K562 (cell line): ENCODE measurements around the gene XPR1. TPM values are rescaled to one million over a fixed set of nuclear protein-coding genes. Genes with fewer than 3 reads are reported as not detected.

Experiments
- ATAC-seq: fragments of 200-7000 bp; cut with Tn5 transposase; 3 replicates; pipeline ENCODE4 v1.9.1; 2020; ENCODE audit warnings: moderate library complexity
- BruUV-seq: library from RNA; stranded (reverse); fragments of 400-500 nt; replicated peaks from 2 replicates; lab custom pipeline; 2021; lab: Mats Ljungman, UMichigan
- CTCF ChIA-PET: fragments of 300-600 bp; formaldehyde crosslinking; extraction: SDS; loops from one replicate; lab custom pipeline; 2021; ENCODE audit warnings: low intra/inter-chr PET ratio; lab: Yijun Ruan, JAX
- POLR2A ChIA-PET: fragments of 300-600, 350-650 bp; sonication (Branson Sonifier 250); formaldehyde crosslinking; extraction: SDS; loops from one replicate; lab custom pipeline; 2021; ENCODE audit warnings: antibody characterized with exemption, inconsistent platforms; lab: Yijun Ruan, JAX
- DNase-seq, 4 experiments: peaks; one replicate each; pipeline versions ENCODE4 v3.0.0 to v3.0.0-alpha.2; 2011 to 2018; ENCODE audit warnings: low spot score in 3 of 4, mixed read lengths in 3 of 4; ENCODE audit errors: extremely low read depth in 1 of 4
- FAIRE-seq: peaks from 2 replicates; lab custom pipeline; 2011; peaks lifted over from hg19 to GRCh38; lab: Jason Lieb, UNC
- H2AFZ ChIP-seq: 2 replicates; pipeline ENCODE4 v1.6.0; 2011; ENCODE audit warnings: low read depth, low read length, control low read depth, inconsistent platforms
- H3K27ac ChIP-seq: fragments of 200-600 bp; 3 replicates; pipeline ENCODE4 v1.8.0; 2011; ENCODE audit warnings: low read depth, mild to moderate bottlenecking, control low read depth, inconsistent platforms, low read length, moderate library complexity, mixed read lengths; ENCODE audit errors: extremely low read depth
- H3K27me3 ChIP-seq, 2 experiments: fragments of 300-600 bp in 1 of 2; 2 replicates in 1 of 2; 3 replicates in 1 of 2; pipeline versions ENCODE4 v1.6.0 to v1.8.0; 2011; ENCODE audit warnings: inconsistent platforms in 2 of 2, low read length in 2 of 2, mild to moderate bottlenecking in 1 of 2, mixed read lengths in 1 of 2, moderate library complexity in 1 of 2; ENCODE audit not compliant: control insufficient read depth in 2 of 2, insufficient read depth in 2 of 2
- H3K36me3 ChIP-seq: fragments of 300-600 bp; 3 replicates; pipeline ENCODE4 v1.8.0; 2011; ENCODE audit warnings: mild to moderate bottlenecking, low read length, inconsistent platforms; ENCODE audit not compliant: control insufficient read depth, insufficient read depth
- H3K4me1 ChIP-seq, 2 experiments: fragments of 200-600 bp in 1 of 2; replicated peaks in 1 of 2; 2 replicates in 1 of 2; 3 replicates in 1 of 2; pipeline versions ENCODE4 v1.5.1 to v1.8.0; 2011; ENCODE audit warnings: inconsistent platforms in 2 of 2, low read length in 2 of 2, mild to moderate bottlenecking in 1 of 2, mixed read lengths in 1 of 2, moderate library complexity in 1 of 2; ENCODE audit not compliant: control insufficient read depth in 2 of 2, insufficient read depth in 2 of 2
- H3K4me2 ChIP-seq: 2 replicates; pipeline ENCODE4 v1.6.1; 2011; ENCODE audit warnings: low read length, control low read depth, inconsistent platforms, mixed read lengths; ENCODE audit not compliant: insufficient read depth
- H3K4me3 ChIP-seq: fragments of 200-600 bp; sonication (generic), shearing (Covaris generic); 2 replicates; pipeline ENCODE4 v1.5.1; 2016; ENCODE audit warnings: control low read depth, inconsistent platforms
- H3K79me2 ChIP-seq: fragments of 200-600 bp; 3 replicates; pipeline ENCODE4 v1.8.0; 2011; ENCODE audit warnings: low read length, inconsistent platforms; ENCODE audit not compliant: control insufficient read depth, insufficient read depth
- H3K9ac ChIP-seq, 2 experiments: 2 replicates each; pipeline versions ENCODE4 v1.6.0 to v1.6.1; 2011; ENCODE audit warnings: low read depth in 2 of 2, low read length in 2 of 2, control low read depth in 1 of 2, inconsistent platforms in 1 of 2, mild to moderate bottlenecking in 1 of 2, mixed read lengths in 1 of 2; ENCODE audit not compliant: insufficient read depth in 1 of 2
- H3K9me1 ChIP-seq: one replicate; pipeline ENCODE4 v1.6.0; 2011; ENCODE audit warnings: inconsistent platforms, mild to moderate bottlenecking, low read length, moderate library complexity; ENCODE audit not compliant: control insufficient read depth, insufficient read depth
- H3K9me3 ChIP-seq: replicated peaks from 2 replicates; pipeline ENCODE4 v1.5.1; 2011; ENCODE audit warnings: low read depth, low read length, inconsistent platforms; ENCODE audit not compliant: control insufficient read depth, insufficient read depth
- H4K20me1 ChIP-seq: replicated peaks from 2 replicates; pipeline ENCODE4 v1.6.1; 2011; ENCODE audit warnings: low read length, inconsistent platforms, mixed read lengths; ENCODE audit not compliant: control insufficient read depth, insufficient read depth
- ADNP ChIP-seq: fragments of 200-800 bp; sonication (Bioruptor generic); IDR thresholded peaks from 2 replicates; pipeline ENCODE4 v1.6.1; 2016; ENCODE audit warnings: missing genetic modification characterization, missing compliant biosample characterization
- BCOR ChIP-seq: fragments of 450-650 bp; IDR thresholded peaks from 2 replicates; pipeline ENCODE4 v1.6.1; 2016
- CTCF ChIP-seq, 3 experiments: IDR thresholded peaks in 2 of 3; conservative IDR thresholded peaks in 1 of 3; 2 replicates each; pipeline ENCODE4 v1.5.1; 2011 to 2012; ENCODE audit warnings: low read length in 3 of 3, mild to moderate bottlenecking in 3 of 3, control low read depth in 2 of 3, improper control_type of control experiment in 1 of 3, inconsistent platforms in 1 of 3, low read depth in 1 of 3, mixed read lengths in 1 of 3, moderate library complexity in 1 of 3; ENCODE audit not compliant: insufficient read depth in 2 of 3
- E2F6 ChIP-seq, 2 experiments: IDR thresholded peaks; 2 replicates each; pipeline ENCODE4 v1.6.1; 2011; ENCODE audit warnings: borderline replicate concordance in 1 of 2, control low read depth in 1 of 2, low read depth in 1 of 2, low read length in 1 of 2, mild to moderate bottlenecking in 1 of 2, mixed read lengths in 1 of 2, moderate library complexity in 1 of 2; ENCODE audit not compliant: insufficient read depth in 1 of 2, insufficient read length in 1 of 2, poor library complexity in 1 of 2, severe bottlenecking in 1 of 2; ENCODE audit errors: extremely low read depth in 1 of 2
- HDAC2 ChIP-seq: fragments of 450-650 bp; IDR thresholded peaks from 2 replicates; pipeline ENCODE4 v1.6.1; 2016; ENCODE audit warnings: mild to moderate bottlenecking
- KDM1A ChIP-seq, 2 experiments: fragments of 450-650 bp; IDR thresholded peaks; 2 replicates each; pipeline ENCODE4 v1.6.1; 2016; ENCODE audit warnings: mild to moderate bottlenecking in 2 of 2
- KDM4B ChIP-seq, 2 experiments: fragments of 450-650 bp in 1 of 2; sonication (generic) in 1 of 2; IDR thresholded peaks; 2 replicates each; pipeline ENCODE4 v1.6.1; 2016 to 2017; ENCODE audit warnings: borderline replicate concordance in 2 of 2, antibody characterized with exemption in 1 of 2, low read depth in 1 of 2, mild to moderate bottlenecking in 1 of 2
- MCM7 ChIP-seq, 2 experiments: fragments of 450-650 bp; IDR thresholded peaks; 2 replicates each; pipeline ENCODE4 v1.6.1; 2016 to 2018
- MYNN ChIP-seq, 2 experiments: sonication (generic); formaldehyde crosslinking in 1 of 2; IDR thresholded peaks; 2 replicates each; pipeline versions ENCODE4 v1.5.0 to v1.6.1; 2016 to 2020; ENCODE audit warnings: antibody characterized with exemption in 1 of 2, missing genetic modification reagents in 1 of 2
- RAD21 ChIP-seq, 2 experiments: fragments of 250-450 bp in 1 of 2; fragments of 450-650 bp in 1 of 2; sonication (Bioruptor Pico) in 1 of 2; formaldehyde crosslinking in 1 of 2; IDR thresholded peaks in 1 of 2; conservative IDR thresholded peaks in 1 of 2; 2 replicates each; pipeline versions ENCODE4 v1.4.0 to v1.8.0; 2020 to 2022; ENCODE audit warnings: mild to moderate bottlenecking in 2 of 2, moderate library complexity in 1 of 2
- RBM25 ChIP-seq: fragments of 200-400 bp; formaldehyde crosslinking; IDR thresholded peaks from 2 replicates; pipeline ENCODE4 v1.6.1; 2018; ENCODE audit warnings: low read length, low read depth, moderate library complexity; ENCODE audit not compliant: severe bottlenecking
- RCOR1 ChIP-seq, 2 experiments: IDR thresholded peaks; 2 replicates each; pipeline ENCODE4 v1.6.1; 2012; ENCODE audit warnings: low read depth in 2 of 2, low read length in 2 of 2, borderline replicate concordance in 1 of 2, improper control_type of control experiment in 1 of 2
- SMARCA5 ChIP-seq: fragments of 450-650 bp; IDR thresholded peaks from 2 replicates; pipeline ENCODE4 v1.6.1; 2016
- WGBS: fragments of 100-300 bp; shearing (Covaris generic); methylation state at CpG from one replicate; pipeline ENCODE4 v1.1.6; 2016; ENCODE audit warnings: low coverage, mixed read lengths; ENCODE audit not compliant: insufficient coverage; ENCODE audit errors: missing lambda C conversion rate; 5-methylcytosine and 5-hydroxymethylcytosine counted together
- in situ Hi-C: fragments of 300-500 bp; cut with MboI; formaldehyde crosslinking; loops from 4 replicates; pipeline ENCODE4 v1.15.0; 2018; ENCODE audit warnings: inconsistent platforms, mixed read lengths
- intact Hi-C: fragments of 100-400 bp; cut with micrococcal nuclease; formaldehyde crosslinking; loops from 2 replicates; pipeline ENCODE4 v1.14.2; 2022
- polyA plus RNA-seq, 8 experiments: library from polyadenylated mRNA; depleted of rRNA in 4 of 8; stranded (reverse) in 5 of 8; unstranded in 3 of 8; fragments of >200 nt; fragmentation: Nextera tagmentation in 2 of 8; fragmentation: Illumina TruSeq in 1 of 8; extraction: Ambion mirVana in 2 of 8; extraction: Trizol in 1 of 8; gene quantifications; 2 replicates each; pipeline versions ENCODE4 v1.2.1 to v1.2.3, GENCODE V29; 2011 to 2014; ENCODE audit warnings: inconsistent platforms in 1 of 8, missing spikeins in 1 of 8
- total RNA-seq, 7 experiments: library from RNA; depleted of rRNA in 6 of 7; stranded (reverse); fragments of >200 nt in 6 of 7; fragmentation: Illumina TruSeq in 2 of 7; extraction: Trizol in 2 of 7; gene quantifications; 2 replicates each; pipeline versions ENCODE4 v1.2.1 to v1.2.3, GENCODE V29; 2011 to 2021; ENCODE audit warnings: low replicate concordance in 1 of 7

Gene XPR1
- total and polyA plus RNA-seq, 9 of the 15 experiments (the other 6 are each of a cell fraction or from before 2014, with no cell fraction given) = 3.0 to 66.2 (median 38.6) TPM

DNA sequence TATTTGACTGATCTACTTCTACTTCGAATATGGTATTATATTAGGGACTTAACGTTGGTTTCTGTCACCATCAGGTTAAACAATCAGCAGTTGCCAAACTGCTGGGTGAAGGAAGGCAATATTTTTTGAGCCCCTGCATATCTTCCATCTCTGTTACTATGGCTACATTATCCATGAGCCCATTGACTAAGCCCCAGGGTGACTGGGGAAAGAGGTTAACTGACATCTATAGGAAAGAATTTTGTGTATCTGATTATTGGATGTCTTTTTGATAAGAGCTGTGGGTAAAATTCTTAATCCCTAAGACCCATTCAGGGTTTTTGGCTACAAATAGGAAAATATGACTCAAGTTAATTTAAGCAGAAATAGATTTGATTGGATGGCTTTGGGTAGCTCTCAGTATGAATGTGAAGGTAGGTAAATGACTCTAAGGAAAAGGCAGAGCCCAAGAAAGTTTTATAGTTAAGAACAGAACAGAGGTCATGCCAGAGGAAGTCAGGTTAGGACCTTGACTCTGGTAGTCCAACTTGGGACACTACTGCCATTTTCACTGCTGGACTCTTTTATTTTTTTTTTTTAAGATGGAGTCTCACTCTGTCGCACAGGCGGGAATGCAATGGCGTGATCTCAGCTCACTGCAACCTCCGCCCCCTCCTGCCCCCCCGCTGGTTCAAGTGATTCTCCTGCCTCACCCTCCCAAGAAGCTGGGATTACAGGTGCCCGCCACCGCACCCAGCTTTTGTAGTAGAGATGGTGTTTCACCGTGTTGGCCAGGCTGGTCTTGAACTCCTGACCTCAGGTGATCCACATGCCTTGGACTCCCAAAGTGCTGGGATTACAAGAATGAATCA, 8.9 kb upstream of the XPR1 start (continued):
- TF ChIP-seq E2F6 (IDR thresholded peaks at IDR 0.05; ENCODE audit: borderline replicate concordance in 1 of 2, extremely low read depth in 1 of 2, insufficient read depth in 1 of 2, insufficient read length in 1 of 2, low read depth in 1 of 2, low read length in 1 of 2, poor library complexity in 1 of 2, severe bottlenecking in 1 of 2) = no peak

- no peak for DNase-seq
- no TSS peak for BruUV-seq
- POLR2A ChIA-PET = interaction anchor here (0.6 to 1.1 kb wide), 4 partner anchors 8 to 238 kb away, joined by 3 to 7 read pairs (median 4); partner anchors contain the start of gene XPR1
- FAIRE-seq = no peak
- no peaks in the 10 kb centered on the region; the same call in 1 of the 2 replicates for H3K9me3 ChIP-seq
- H3K79me2 ChIP-seq = no peaks in the 10 kb centered on the region
- H3K27me3 ChIP-seq = no peaks in the 10 kb centered on the region
- CTCF ChIA-PET = no interaction called here
- in situ Hi-C loops (no loop called here), intact Hi-C loops (no loop called here)
- ATAC-seq = peak; percentile 30; the same call in 2 of the 3 replicates
- no peak overlapping the region for H3K27ac ChIP-seq
- no peak overlapping the region for H3K4me2 ChIP-seq
- no peak overlapping the region for H3K4me3 ChIP-seq
- peaks cover 0 to 15% of the 10 kb centered on the region in 2 experiments; a peak in 2 of 5 replicates for H3K4me1 ChIP-seq
- WGBS = 60% methylated on average over 3 of the region's 3 CpGs
- H3K9ac ChIP-seq = no peak overlapping the region
- no peaks in the 10 kb centered on the region for H4K20me1 ChIP-seq
- no peak overlapping the region for H2AFZ ChIP-seq
- H3K9me1 ChIP-seq = no peaks in the 10 kb centered on the region
- no peaks in the 10 kb centered on the region for H3K36me3 ChIP-seq
- TF ChIP-seq KDM4B (IDR thresholded peaks at IDR 0.05; ENCODE audit: borderline replicate concordance in 2 of 2, low read depth in 1 of 2) = no peak
- peak; percentile 32 to 70; a peak in 2 of 4 replicates for TF ChIP-seq KDM1A (IDR thresholded peaks at IDR 0.05)
- no peak for TF ChIP-seq MCM7 (IDR thresholded peaks at IDR 0.05)
- TF ChIP-seq RAD21 (CRISPR knock-in tag; conservative IDR thresholded peaks at IDR 0.05 in 1 of 2, IDR thresholded peaks at IDR 0.05 in 1 of 2) = peak in 1 of 2 experiments; percentile 43; a peak in 2 of 4 replicates
- TF ChIP-seq BCOR = peak; percentile 83
- peak; percentile 93 for TF ChIP-seq RBM25
- TF ChIP-seq CTCF (IDR thresholded peaks at IDR 0.05 in 2 of 3, conservative IDR thresholded peaks at IDR 0.05 in 1 of 3; ENCODE audit: insufficient read depth in 2 of 3, low read depth in 1 of 3, low read length in 3 of 3) = peak in 2 of 3 experiments; percentile 33 to 34; a peak in 3 of 6 replicates
- TF ChIP-seq SMARCA5 = 0 out of 2 replicates have a peak, but pooled peaks have one; percentile 30
- TF ChIP-seq ADNP (tag) = peak; percentile 85
- TF ChIP-seq MYNN (IDR thresholded peaks at IDR 0.05) = no peak
- no peak for TF ChIP-seq MYNN (CRISPR knock-in tag; IDR thresholded peaks at IDR 0.05)
- 0 out of 2 replicates have a peak, but pooled peaks have one; percentile 26 for TF ChIP-seq HDAC2
- TF ChIP-seq RCOR1 (IDR thresholded peaks at IDR 0.05; ENCODE audit: borderline replicate concordance in 1 of 2, low read depth in 2 of 2, low read length in 2 of 2) = 0 out of 4 replicates have a peak, but pooled peaks of 1 of the 2 experiments have one; percentile 31
Observed at GRCh38 chr1:180623579-180624347, 8.1 kb upstream of the XPR1 start.
